ENCODE data around the gene MYRIP.
A peak's percentile ranks its signal among the peaks of the same experiment; 100 is the strongest.
"Not testable (repeated sequence)": the region's sequence is repeated elsewhere in the genome, so short reads cannot be mapped to it uniquely, and the experiment has no call there.

The MYRIP gene

GRCh38 chr3:40071683-40072238, 262.4 kb downstream of the MYRIP start:
- no peak overlapping the region for H3K4me3 ChIP-seq (ENCODE audit: low read depth, low read length)
- DNase-seq (ENCODE audit: low read depth), result no peak
- TF ChIP-seq POLR2A (IDR thresholded peaks at IDR 0.05; ENCODE audit: extremely low read depth, insufficient read length) (no peak), MYC (IDR thresholded peaks at IDR 0.05; ENCODE audit: low read depth, low read length) (no peak), MAX (IDR thresholded peaks at IDR 0.05; ENCODE audit: low read depth, low read length) (no peak), CTCF (IDR thresholded peaks at IDR 0.05; ENCODE audit: low read depth, low read length) (no peak)

- H3K4me3 ChIP-seq (ENCODE audit: low read depth, low read length), result no peak overlapping the region
- DNase-seq (ENCODE audit: low read depth), result peak; percentile 6
- TF ChIP-seq MAX (IDR thresholded peaks at IDR 0.05; ENCODE audit: low read depth, low read length), result no peak
- no peak for TF ChIP-seq MYC (IDR thresholded peaks at IDR 0.05; ENCODE audit: low read depth, low read length)
- no peak for TF ChIP-seq POLR2A (IDR thresholded peaks at IDR 0.05; ENCODE audit: extremely low read depth, insufficient read length)
- peak; percentile 22 for TF ChIP-seq CTCF (IDR thresholded peaks at IDR 0.05; ENCODE audit: low read depth, low read length)
These were observed 264.1 kb downstream of the MYRIP start for GRCh38 chr3:40073310-40074007.

- not testable (repeated sequence) for H3K4me3 ChIP-seq (ENCODE audit: low read depth, low read length); DNase-seq (ENCODE audit: low read depth)
These were observed 267.7 kb downstream of the MYRIP start for GRCh38 chr3:40077139-40077538.

- not testable (repeated sequence) for H3K4me3 ChIP-seq (ENCODE audit: low read depth, low read length); DNase-seq (ENCODE audit: low read depth)
These were observed 268.6 kb downstream of the MYRIP start for GRCh38 chr3:40077828-40078492.

GRCh38 chr3:40078590-40078989, 269.2 kb downstream of the MYRIP start:
- DNase-seq (ENCODE audit: low read depth), result no peak
- no peak overlapping the region for H3K4me3 ChIP-seq (ENCODE audit: low read depth, low read length)
- TF ChIP-seq POLR2A (IDR thresholded peaks at IDR 0.05; ENCODE audit: extremely low read depth, insufficient read length), result no peak
- no peak for TF ChIP-seq MYC (IDR thresholded peaks at IDR 0.05; ENCODE audit: low read depth, low read length)
- TF ChIP-seq MAX (IDR thresholded peaks at IDR 0.05; ENCODE audit: low read depth, low read length), result no peak
- no peak for TF ChIP-seq CTCF (IDR thresholded peaks at IDR 0.05; ENCODE audit: low read depth, low read length)

GRCh38 chr3:40079203-40079846, 269.9 kb downstream of the MYRIP start:
- H3K4me3 ChIP-seq (ENCODE audit: low read depth, low read length), result no peak overlapping the region
- TF ChIP-seq CTCF (IDR thresholded peaks at IDR 0.05; ENCODE audit: low read depth, low read length) (no peak), MAX (IDR thresholded peaks at IDR 0.05; ENCODE audit: low read depth, low read length) (no peak), POLR2A (IDR thresholded peaks at IDR 0.05; ENCODE audit: extremely low read depth, insufficient read length) (no peak), MYC (IDR thresholded peaks at IDR 0.05; ENCODE audit: low read depth, low read length) (no peak)
- DNase-seq (ENCODE audit: low read depth), result no peak
